ENCODE data around the gene LRRC46.
A peak's percentile ranks its signal among the peaks of the same experiment; 100 is the strongest.

The LRRC46 gene

GRCh38 chr17:47846716-47847340 lies 15.4 kb downstream of the LRRC46 start:
- peaks cover 29% of the 10 kb centered on the region for H3K4me1 ChIP-seq (ENCODE audit: insufficient read depth, low read length)
- peak overlapping the region; percentile 64 for H3K9ac ChIP-seq (ENCODE audit: low read depth, low read length)
- no peaks in the 10 kb centered on the region for H3K36me3 ChIP-seq (ENCODE audit: insufficient read depth, low read length)
- H3K9me3 ChIP-seq (ENCODE audit: control insufficient read depth, insufficient read depth, low read length): no peaks in the 10 kb centered on the region

- Histone ChIP-seq H3K9me3 (ENCODE audit: control insufficient read depth, insufficient read depth, low read length) (no peaks in the 10 kb centered on the region), H3K36me3 (ENCODE audit: insufficient read depth, low read length) (no peaks in the 10 kb centered on the region), H3K4me1 (ENCODE audit: insufficient read depth, low read length) (peaks cover 35% of the 10 kb centered on the region), H3K9ac (ENCODE audit: low read depth, low read length) (peak overlapping the region; percentile 64)
Observed at GRCh38 chr17:47847341-47848197, 16.1 kb downstream of the LRRC46 start.

GRCh38 chr17:47848198-47848513 lies 16.7 kb downstream of the LRRC46 start:
- H3K36me3 ChIP-seq (ENCODE audit: insufficient read depth, low read length): no peaks in the 10 kb centered on the region
- peaks cover 38% of the 10 kb centered on the region for H3K4me1 ChIP-seq (ENCODE audit: insufficient read depth, low read length)
- H3K9me3 ChIP-seq (ENCODE audit: control insufficient read depth, insufficient read depth, low read length): no peaks in the 10 kb centered on the region
- peak overlapping the region; percentile 64; the same call in 1 of the 2 replicates for H3K9ac ChIP-seq (ENCODE audit: low read depth, low read length)

- Histone ChIP-seq H3K9me3 (ENCODE audit: control insufficient read depth, insufficient read depth, low read length) (no peaks in the 10 kb centered on the region), H3K9ac (ENCODE audit: low read depth, low read length) (peak overlapping the region; percentile 66), H3K4me1 (ENCODE audit: insufficient read depth, low read length) (peaks cover 37% of the 10 kb centered on the region), H3K36me3 (ENCODE audit: insufficient read depth, low read length) (no peaks in the 10 kb centered on the region)
Observed at GRCh38 chr17:47850373-47850691, 18.9 kb downstream of the LRRC46 start.

- H3K9ac ChIP-seq (ENCODE audit: low read depth, low read length): peak within 1 kb of the TSS; percentile 66
- H3K9me3 ChIP-seq (ENCODE audit: control insufficient read depth, insufficient read depth, low read length): no peaks in the 10 kb centered on the region
- peaks cover 36% of the 10 kb centered on the region for H3K4me1 ChIP-seq (ENCODE audit: insufficient read depth, low read length)
- H3K36me3 ChIP-seq (ENCODE audit: insufficient read depth, low read length): no peaks in the 10 kb centered on the region
Observed at GRCh38 chr17:47850692-47851573, 19.5 kb downstream of the LRRC46 start, which contains the start of gene SP6. SP6 (minus strand) TSS chr17:47851163; CDS start chr17:47848429, 2,734 bp downstream.

GRCh38 chr17:47851764-47852112 lies 20.3 kb downstream of the LRRC46 start:
- H3K9me3 ChIP-seq (ENCODE audit: control insufficient read depth, insufficient read depth, low read length): no peaks in the 10 kb centered on the region
- peak overlapping the region; percentile 44; the same call in 1 of the 2 replicates for H3K9ac ChIP-seq (ENCODE audit: low read depth, low read length)
- peaks cover 38% of the 10 kb centered on the region for H3K4me1 ChIP-seq (ENCODE audit: insufficient read depth, low read length)
- no peaks in the 10 kb centered on the region for H3K36me3 ChIP-seq (ENCODE audit: insufficient read depth, low read length)

- H3K4me1 ChIP-seq (ENCODE audit: insufficient read depth, low read length): peaks cover 39% of the 10 kb centered on the region
- H3K9ac ChIP-seq (ENCODE audit: low read depth, low read length): peak overlapping the region; percentile 44; the same call in 1 of the 2 replicates
- no peaks in the 10 kb centered on the region for H3K36me3 ChIP-seq (ENCODE audit: insufficient read depth, low read length)
- no peaks in the 10 kb centered on the region for H3K9me3 ChIP-seq (ENCODE audit: control insufficient read depth, insufficient read depth, low read length)
Observed at GRCh38 chr17:47852113-47852949, 20.9 kb downstream of the LRRC46 start.

GRCh38 chr17:47853616-47854015 lies 22.1 kb downstream of the LRRC46 start:
- H3K36me3 ChIP-seq (ENCODE audit: insufficient read depth, low read length): no peaks in the 10 kb centered on the region
- H3K4me1 ChIP-seq (ENCODE audit: insufficient read depth, low read length): peaks cover 42% of the 10 kb centered on the region
- no peak overlapping the region for H3K9ac ChIP-seq (ENCODE audit: low read depth, low read length)
- H3K9me3 ChIP-seq (ENCODE audit: control insufficient read depth, insufficient read depth, low read length): no peaks in the 10 kb centered on the region

- H3K4me1 ChIP-seq (ENCODE audit: insufficient read depth, low read length): peaks cover 33% of the 10 kb centered on the region
- H3K9me3 ChIP-seq (ENCODE audit: control insufficient read depth, insufficient read depth, low read length): no peaks in the 10 kb centered on the region
- H3K36me3 ChIP-seq (ENCODE audit: insufficient read depth, low read length): no peaks in the 10 kb centered on the region
- no peak overlapping the region for H3K9ac ChIP-seq (ENCODE audit: low read depth, low read length)
Observed at GRCh38 chr17:47855737-47856136, 24.3 kb downstream of the LRRC46 start.

- no peaks in the 10 kb centered on the region for H3K9me3 ChIP-seq (ENCODE audit: control insufficient read depth, insufficient read depth, low read length)
- H3K9ac ChIP-seq (ENCODE audit: low read depth, low read length): no peak overlapping the region
- no peaks in the 10 kb centered on the region for H3K36me3 ChIP-seq (ENCODE audit: insufficient read depth, low read length)
- H3K4me1 ChIP-seq (ENCODE audit: insufficient read depth, low read length): peaks cover 33% of the 10 kb centered on the region
Observed at GRCh38 chr17:47856830-47857229, 25.4 kb downstream of the LRRC46 start.

GRCh38 chr17:47857551-47858455 lies 26.3 kb downstream of the LRRC46 start:
- Histone ChIP-seq H3K4me1 (ENCODE audit: insufficient read depth, low read length) (peaks cover 30% of the 10 kb centered on the region), H3K9me3 (ENCODE audit: control insufficient read depth, insufficient read depth, low read length) (no peaks in the 10 kb centered on the region), H3K36me3 (ENCODE audit: insufficient read depth, low read length) (no peaks in the 10 kb centered on the region), H3K9ac (ENCODE audit: low read depth, low read length) (no peak overlapping the region)

GRCh38 chr17:47860386-47860785 lies 28.9 kb downstream of the LRRC46 start:
- no peaks in the 10 kb centered on the region for H3K36me3 ChIP-seq (ENCODE audit: insufficient read depth, low read length)
- no peaks in the 10 kb centered on the region for H3K9me3 ChIP-seq (ENCODE audit: control insufficient read depth, insufficient read depth, low read length)
- no peak overlapping the region for H3K9ac ChIP-seq (ENCODE audit: low read depth, low read length)
- H3K4me1 ChIP-seq (ENCODE audit: insufficient read depth, low read length): peaks cover 22% of the 10 kb centered on the region
